Measurements from ENCODE around the gene MED13. TPM values are rescaled to one million over a fixed set of nuclear protein-coding genes. Genes with fewer than 3 reads are reported as not detected.

The MED13 gene
- total RNA-seq, 1 experiment from 2014 or later, result 96.0 TPM

- intact Hi-C loops (cut with micrococcal nuclease), result no loop called here
- Histone ChIP-seq H3K27me3 (ENCODE audit: insufficient read depth, low read length) (no peaks in the 10 kb centered on the region), H4K20me1 (ENCODE audit: insufficient read depth) (peaks cover 16% of the 10 kb centered on the region; the same call in 1 of the 2 replicates), H3K36me3 (ENCODE audit: control insufficient read depth in 1 of 2, insufficient read depth in 2 of 2, low read length in 2 of 2) (peaks cover 56 to 62% of the 10 kb centered on the region in 2 experiments), H2AFZ (ENCODE audit: low read depth, low read length, poor library complexity, severe bottlenecking) (no peak overlapping the region), H3K79me2 (ENCODE audit: insufficient read depth, low read length) (peaks cover 97% of the 10 kb centered on the region), H3K4me3 (replicated peaks in 1 of 2; ENCODE audit: low read depth in 1 of 2, low read length in 2 of 2) (no peak overlapping the region), H3K27ac (ENCODE audit: low read depth, low read length) (no peak overlapping the region), H3K4me1 (ENCODE audit: control insufficient read depth in 1 of 2, insufficient read depth in 2 of 2, low read length in 2 of 2) (no peaks in the 10 kb centered on the region), H3K4me2 (ENCODE audit: low read length) (no peak overlapping the region), H3K9me2 (ENCODE audit: insufficient read depth) (no peaks in the 10 kb centered on the region), H3K9me3 (ENCODE audit: control insufficient read depth in 1 of 2, insufficient read depth in 1 of 2, low read depth in 1 of 2, low read length in 2 of 2) (no peaks in the 10 kb centered on the region), H3K9ac (ENCODE audit: low read length) (no peak overlapping the region)
- ATAC-seq, result no peak
- TF ChIP-seq, protein P1, sequence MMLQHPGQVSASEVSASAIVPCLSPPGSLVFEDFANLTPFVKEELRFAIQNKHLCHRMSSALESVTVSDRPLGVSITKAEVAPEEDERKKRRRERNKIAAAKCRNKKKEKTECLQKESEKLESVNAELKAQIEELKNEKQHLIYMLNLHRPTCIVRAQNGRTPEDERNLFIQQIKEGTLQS (IDR thresholded peaks at IDR 0.05), result no peak
- TF ChIP-seq TCF7L2 (IDR thresholded peaks at IDR 0.05; ENCODE audit: borderline replicate concordance, extremely low read depth, insufficient read depth, insufficient read length), result no peak
- TF ChIP-seq, protein P2, sequence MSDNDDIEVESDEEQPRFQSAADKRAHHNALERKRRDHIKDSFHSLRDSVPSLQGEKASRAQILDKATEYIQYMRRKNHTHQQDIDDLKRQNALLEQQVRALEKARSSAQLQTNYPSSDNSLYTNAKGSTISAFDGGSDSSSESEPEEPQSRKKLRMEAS (IDR thresholded peaks at IDR 0.05), result no peak
- no peak for TF ChIP-seq ELF1 (IDR thresholded peaks at IDR 0.05; ENCODE audit: borderline replicate concordance, low read depth)
- no peak for TF ChIP-seq ZFX (IDR thresholded peaks at IDR 0.05)
- TF ChIP-seq SIN3A (IDR thresholded peaks at IDR 0.05; ENCODE audit: low read depth), result no peak
- no peak for TF ChIP-seq POLR2AphosphoS5 (IDR thresholded peaks at IDR 0.05; ENCODE audit: low read depth, low read length)
- TF ChIP-seq EZH2 (IDR thresholded peaks at IDR 0.05), result no peak
- TF ChIP-seq, protein P3, sequence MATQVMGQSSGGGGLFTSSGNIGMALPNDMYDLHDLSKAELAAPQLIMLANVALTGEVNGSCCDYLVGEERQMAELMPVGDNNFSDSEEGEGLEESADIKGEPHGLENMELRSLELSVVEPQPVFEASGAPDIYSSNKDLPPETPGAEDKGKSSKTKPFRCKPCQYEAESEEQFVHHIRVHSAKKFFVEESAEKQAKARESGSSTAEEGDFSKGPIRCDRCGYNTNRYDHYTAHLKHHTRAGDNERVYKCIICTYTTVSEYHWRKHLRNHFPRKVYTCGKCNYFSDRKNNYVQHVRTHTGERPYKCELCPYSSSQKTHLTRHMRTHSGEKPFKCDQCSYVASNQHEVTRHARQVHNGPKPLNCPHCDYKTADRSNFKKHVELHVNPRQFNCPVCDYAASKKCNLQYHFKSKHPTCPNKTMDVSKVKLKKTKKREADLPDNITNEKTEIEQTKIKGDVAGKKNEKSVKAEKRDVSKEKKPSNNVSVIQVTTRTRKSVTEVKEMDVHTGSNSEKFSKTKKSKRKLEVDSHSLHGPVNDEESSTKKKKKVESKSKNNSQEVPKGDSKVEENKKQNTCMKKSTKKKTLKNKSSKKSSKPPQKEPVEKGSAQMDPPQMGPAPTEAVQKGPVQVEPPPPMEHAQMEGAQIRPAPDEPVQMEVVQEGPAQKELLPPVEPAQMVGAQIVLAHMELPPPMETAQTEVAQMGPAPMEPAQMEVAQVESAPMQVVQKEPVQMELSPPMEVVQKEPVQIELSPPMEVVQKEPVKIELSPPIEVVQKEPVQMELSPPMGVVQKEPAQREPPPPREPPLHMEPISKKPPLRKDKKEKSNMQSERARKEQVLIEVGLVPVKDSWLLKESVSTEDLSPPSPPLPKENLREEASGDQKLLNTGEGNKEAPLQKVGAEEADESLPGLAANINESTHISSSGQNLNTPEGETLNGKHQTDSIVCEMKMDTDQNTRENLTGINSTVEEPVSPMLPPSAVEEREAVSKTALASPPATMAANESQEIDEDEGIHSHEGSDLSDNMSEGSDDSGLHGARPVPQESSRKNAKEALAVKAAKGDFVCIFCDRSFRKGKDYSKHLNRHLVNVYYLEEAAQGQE (IDR thresholded peaks at IDR 0.05; ENCODE audit: low read depth), result no peak
- TF ChIP-seq CBX3 (IDR thresholded peaks at IDR 0.05; ENCODE audit: low read depth), result no peak
- no peak for TF ChIP-seq POLR2A (IDR thresholded peaks at IDR 0.05; ENCODE audit: borderline replicate concordance, extremely low read depth, insufficient read depth, insufficient read length)
- no peak for TF ChIP-seq SP1 (IDR thresholded peaks at IDR 0.05; ENCODE audit: low read depth)
- TF ChIP-seq CEBPB (IDR thresholded peaks at IDR 0.05; ENCODE audit: low read depth), result no peak
- no peak for TF ChIP-seq ZNF274 (IDR thresholded peaks at IDR 0.05; ENCODE audit: low read depth, low read length)
- TF ChIP-seq, protein P4, sequence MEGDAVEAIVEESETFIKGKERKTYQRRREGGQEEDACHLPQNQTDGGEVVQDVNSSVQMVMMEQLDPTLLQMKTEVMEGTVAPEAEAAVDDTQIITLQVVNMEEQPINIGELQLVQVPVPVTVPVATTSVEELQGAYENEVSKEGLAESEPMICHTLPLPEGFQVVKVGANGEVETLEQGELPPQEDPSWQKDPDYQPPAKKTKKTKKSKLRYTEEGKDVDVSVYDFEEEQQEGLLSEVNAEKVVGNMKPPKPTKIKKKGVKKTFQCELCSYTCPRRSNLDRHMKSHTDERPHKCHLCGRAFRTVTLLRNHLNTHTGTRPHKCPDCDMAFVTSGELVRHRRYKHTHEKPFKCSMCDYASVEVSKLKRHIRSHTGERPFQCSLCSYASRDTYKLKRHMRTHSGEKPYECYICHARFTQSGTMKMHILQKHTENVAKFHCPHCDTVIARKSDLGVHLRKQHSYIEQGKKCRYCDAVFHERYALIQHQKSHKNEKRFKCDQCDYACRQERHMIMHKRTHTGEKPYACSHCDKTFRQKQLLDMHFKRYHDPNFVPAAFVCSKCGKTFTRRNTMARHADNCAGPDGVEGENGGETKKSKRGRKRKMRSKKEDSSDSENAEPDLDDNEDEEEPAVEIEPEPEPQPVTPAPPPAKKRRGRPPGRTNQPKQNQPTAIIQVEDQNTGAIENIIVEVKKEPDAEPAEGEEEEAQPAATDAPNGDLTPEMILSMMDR (IDR thresholded peaks at IDR 0.05 in 2 of 3, conservative IDR thresholded peaks at IDR 0.05 in 1 of 3; ENCODE audit: borderline replicate concordance in 1 of 3, insufficient read depth in 1 of 3, low read depth in 2 of 3, low read length in 2 of 3), result no peak
- TF ChIP-seq SRF (IDR thresholded peaks at IDR 0.05; ENCODE audit: low read depth), result no peak
- TF ChIP-seq EZH2phosphoT487 (IDR thresholded peaks at IDR 0.05; ENCODE audit: borderline replicate concordance), result no peak
- CTCF ChIA-PET, result interaction anchor here (1.4 kb wide), 1 partner anchor 77 kb away, joined by 5 read pairs; no protein-coding TSS in a partner anchor
- RAD21 ChIA-PET (ENCODE audit: low non-redundant PET in 1 of 2, low total read pairs in 2 of 2, uncharacterized antibody in 2 of 2, unreplicated experiment in 2 of 2), result no interaction called here
- no TSS peak for BruUV-seq (replicated peaks)
- DNase-seq (ENCODE audit: low read depth, low spot score), result no peak
- POLR2A ChIA-PET, result no interaction called here
Observed at GRCh38 chr17:62032480-62032879, 32.6 kb downstream of the MED13 start.

Data from HCT116 (cell line).